ENCODE data around the gene NEDD4L.

GRCh38 chr18:58188996-58189395 is 145.0 kb downstream of the NEDD4L start:
- TF ChIP-seq CTCF (optimal IDR thresholded peaks at IDR 0.05 in 1 of 3, IDR thresholded peaks at IDR 0.05 in 1 of 3, conservative IDR thresholded peaks at IDR 0.05 in 1 of 3; ENCODE audit: extremely low read depth in 1 of 3, insufficient read depth in 2 of 3, low read length in 3 of 3) (no peak), EZH2 (IDR thresholded peaks at IDR 0.05; ENCODE audit: low read length) (no peak)

Measured in keratinocyte (primary cell).